ENCODE measurements around the gene CEMIP2. TPM values are rescaled to one million over a fixed set of nuclear protein-coding genes. Genes with fewer than 3 reads are reported as not detected.

The CEMIP2 gene, protein sequence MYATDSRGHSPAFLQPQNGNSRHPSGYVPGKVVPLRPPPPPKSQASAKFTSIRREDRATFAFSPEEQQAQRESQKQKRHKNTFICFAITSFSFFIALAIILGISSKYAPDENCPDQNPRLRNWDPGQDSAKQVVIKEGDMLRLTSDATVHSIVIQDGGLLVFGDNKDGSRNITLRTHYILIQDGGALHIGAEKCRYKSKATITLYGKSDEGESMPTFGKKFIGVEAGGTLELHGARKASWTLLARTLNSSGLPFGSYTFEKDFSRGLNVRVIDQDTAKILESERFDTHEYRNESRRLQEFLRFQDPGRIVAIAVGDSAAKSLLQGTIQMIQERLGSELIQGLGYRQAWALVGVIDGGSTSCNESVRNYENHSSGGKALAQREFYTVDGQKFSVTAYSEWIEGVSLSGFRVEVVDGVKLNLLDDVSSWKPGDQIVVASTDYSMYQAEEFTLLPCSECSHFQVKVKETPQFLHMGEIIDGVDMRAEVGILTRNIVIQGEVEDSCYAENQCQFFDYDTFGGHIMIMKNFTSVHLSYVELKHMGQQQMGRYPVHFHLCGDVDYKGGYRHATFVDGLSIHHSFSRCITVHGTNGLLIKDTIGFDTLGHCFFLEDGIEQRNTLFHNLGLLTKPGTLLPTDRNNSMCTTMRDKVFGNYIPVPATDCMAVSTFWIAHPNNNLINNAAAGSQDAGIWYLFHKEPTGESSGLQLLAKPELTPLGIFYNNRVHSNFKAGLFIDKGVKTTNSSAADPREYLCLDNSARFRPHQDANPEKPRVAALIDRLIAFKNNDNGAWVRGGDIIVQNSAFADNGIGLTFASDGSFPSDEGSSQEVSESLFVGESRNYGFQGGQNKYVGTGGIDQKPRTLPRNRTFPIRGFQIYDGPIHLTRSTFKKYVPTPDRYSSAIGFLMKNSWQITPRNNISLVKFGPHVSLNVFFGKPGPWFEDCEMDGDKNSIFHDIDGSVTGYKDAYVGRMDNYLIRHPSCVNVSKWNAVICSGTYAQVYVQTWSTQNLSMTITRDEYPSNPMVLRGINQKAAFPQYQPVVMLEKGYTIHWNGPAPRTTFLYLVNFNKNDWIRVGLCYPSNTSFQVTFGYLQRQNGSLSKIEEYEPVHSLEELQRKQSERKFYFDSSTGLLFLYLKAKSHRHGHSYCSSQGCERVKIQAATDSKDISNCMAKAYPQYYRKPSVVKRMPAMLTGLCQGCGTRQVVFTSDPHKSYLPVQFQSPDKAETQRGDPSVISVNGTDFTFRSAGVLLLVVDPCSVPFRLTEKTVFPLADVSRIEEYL (N-terminal part only)
- 63.4 to 84.4 TPM (median 63.6 TPM) in 5 replicates for total RNA-seq (2022; extraction: Qiagen RNA extraction)

DNA sequence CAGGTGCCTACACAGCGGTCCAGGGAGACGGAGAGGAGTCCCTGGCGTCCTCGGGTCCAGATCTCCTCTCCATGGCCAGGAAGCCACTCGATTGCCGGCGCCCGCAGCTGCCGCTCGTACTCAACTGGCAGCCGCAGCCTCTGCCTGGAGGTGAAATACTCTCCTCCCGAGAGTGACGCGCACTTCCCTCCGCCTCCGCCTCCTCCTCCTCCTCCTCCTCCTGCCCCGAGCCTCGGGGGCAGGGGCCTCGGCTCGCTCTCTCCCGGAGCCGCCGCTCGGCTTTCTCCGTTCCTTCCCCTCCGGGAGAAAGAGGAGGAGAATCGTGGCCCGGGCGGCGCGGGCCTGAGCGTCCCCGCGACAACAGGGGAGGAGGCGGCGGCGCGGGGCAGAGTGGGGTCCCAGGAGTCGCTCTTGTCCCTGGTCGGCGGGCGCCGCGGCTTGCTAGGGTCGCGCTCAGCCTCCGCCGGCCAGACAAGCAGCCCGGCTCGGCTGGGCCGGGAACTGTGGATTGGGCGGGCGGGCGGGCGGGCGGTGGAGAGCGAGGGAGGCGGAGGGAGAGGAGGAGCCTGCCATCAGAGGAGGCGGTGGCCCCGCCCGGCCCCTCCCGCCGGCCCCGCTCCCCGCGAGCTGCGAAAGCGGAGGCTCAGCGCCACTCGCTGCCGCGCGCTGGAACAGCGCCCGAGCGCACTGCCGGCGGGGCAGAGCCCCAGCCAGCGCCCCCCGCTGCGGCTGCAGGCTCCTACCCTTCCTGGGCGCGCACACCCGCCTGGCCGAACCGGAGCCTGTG is at the start of gene CEMIP2:
Gene CEMIP2 (minus strand): TSS at position 126 of the 787 bp plus-strand sequence. CDS start 18,140 bp downstream, outside the sequence.

Other genes with a start within 250 kb of the CEMIP2 start
- 11.5 to 17.7 TPM (median 16.6 TPM) in 5 replicates for gene ABHD17B, start 142.7 kb upstream of the CEMIP2 start, total RNA-seq (2022; extraction: Qiagen RNA extraction)
- 12.2 to 17.3 TPM (median 14.2 TPM) in 5 replicates for gene C9orf85, start 143.1 kb upstream of the CEMIP2 start, total RNA-seq (2022; extraction: Qiagen RNA extraction)

All from A549 treated with Mapracorat at 1 μM for 4 hours (cell line).